Gastroesophageal sphincter (tissue), 4 donors: ENCODE results near the gene MYH14. TPM values are rescaled to one million over a fixed set of nuclear protein-coding genes. Genes with fewer than 3 reads are reported as not detected.
A peak's percentile ranks its signal among the peaks of the same experiment; 100 is the strongest.

ENCODE experiments used
- ATAC-seq: fragments of 150-250 bp; one replicate; pipeline ENCODE4 v1.9.1; 2016; ENCODE audit warnings: mild to moderate bottlenecking, moderate library complexity
- H3K27ac ChIP-seq, 4 donors: fragments of 200-600 bp; sonication (generic) in 3 of 4; 1 replicate in 3 of 4; 2 replicates in 1 of 4; pipeline ENCODE4 v1.5.1; 2016 to 2019
- H3K27me3 ChIP-seq: fragments of 200-600 bp; sonication (generic); one replicate; pipeline ENCODE4 v1.5.1; 2019
- H3K36me3 ChIP-seq, 2 donors: fragments of 200-600 bp; sonication (generic); one replicate each; pipeline ENCODE4 v1.5.1; 2019; ENCODE audit warnings: control low read depth in 1 of 2
- H3K4me1 ChIP-seq, 3 donors: fragments of 200-600 bp; sonication (generic); 1 replicate in 2 of 3; 2 replicates in 1 of 3; pipeline ENCODE4 v1.5.1; 2016 to 2019; ENCODE audit warnings: control low read depth in 2 of 3
- H3K4me3 ChIP-seq, 2 donors: fragments of 200-600 bp; sonication (generic); one replicate each; pipeline ENCODE4 v1.5.1; 2019; ENCODE audit warnings: mild to moderate bottlenecking in 1 of 2, moderate library complexity in 1 of 2
- H3K9me3 ChIP-seq, 3 donors: fragments of 200-600 bp; sonication (generic); one replicate each; pipeline ENCODE4 v1.5.1; 2017 to 2019; ENCODE audit warnings: control low read depth in 2 of 3
- EP300 ChIP-seq: sonication (generic); formaldehyde crosslinking; IDR thresholded peaks from one replicate; pipeline ENCODE4 v1.6.1; 2017; ENCODE audit warnings: antibody characterized with exemption, mild to moderate bottlenecking
- POLR2A ChIP-seq, 2 donors: fragments of 450-650 bp; IDR thresholded peaks; one replicate each; pipeline ENCODE4 v1.6.1; 2017; ENCODE audit warnings: antibody characterized with exemption in 2 of 2, mild to moderate bottlenecking in 2 of 2, moderate library complexity in 1 of 2
- POLR2AphosphoS5 ChIP-seq: sonication (generic); formaldehyde crosslinking; IDR thresholded peaks from one replicate; pipeline ENCODE4 v1.6.1; 2017; ENCODE audit warnings: antibody characterized with exemption
- WGBS, 2 donors: methylation state at CpG; one replicate each; pipeline ENCODE4 v1.1.5; 2018; ENCODE audit warnings: low coverage in 1 of 2; 5-methylcytosine and 5-hydroxymethylcytosine counted together
- total RNA-seq, 4 donors: library from RNA; depleted of rRNA; stranded (reverse); fragments of >200 nt; gene quantifications; one replicate each; pipeline ENCODE4 v1.1.0, GENCODE V29; 2016
- TF ChIP-seq, protein P1 (sequence below), 4 experiments: fragments of 200-600 bp in 2 of 4; fragments of 450-650 bp in 2 of 4; sonication (generic) in 1 of 4; IDR thresholded peaks; one replicate each; pipeline ENCODE4 v1.5.1; 2017 to 2019; ENCODE audit warnings: antibody characterized with exemption in 4 of 4, mild to moderate bottlenecking in 2 of 4, moderate library complexity in 2 of 4

Gene MYH14
- total RNA-seq, 4 donors from 2014 or later: 3.5 to 10.0 (median 6.1) TPM

DNA sequence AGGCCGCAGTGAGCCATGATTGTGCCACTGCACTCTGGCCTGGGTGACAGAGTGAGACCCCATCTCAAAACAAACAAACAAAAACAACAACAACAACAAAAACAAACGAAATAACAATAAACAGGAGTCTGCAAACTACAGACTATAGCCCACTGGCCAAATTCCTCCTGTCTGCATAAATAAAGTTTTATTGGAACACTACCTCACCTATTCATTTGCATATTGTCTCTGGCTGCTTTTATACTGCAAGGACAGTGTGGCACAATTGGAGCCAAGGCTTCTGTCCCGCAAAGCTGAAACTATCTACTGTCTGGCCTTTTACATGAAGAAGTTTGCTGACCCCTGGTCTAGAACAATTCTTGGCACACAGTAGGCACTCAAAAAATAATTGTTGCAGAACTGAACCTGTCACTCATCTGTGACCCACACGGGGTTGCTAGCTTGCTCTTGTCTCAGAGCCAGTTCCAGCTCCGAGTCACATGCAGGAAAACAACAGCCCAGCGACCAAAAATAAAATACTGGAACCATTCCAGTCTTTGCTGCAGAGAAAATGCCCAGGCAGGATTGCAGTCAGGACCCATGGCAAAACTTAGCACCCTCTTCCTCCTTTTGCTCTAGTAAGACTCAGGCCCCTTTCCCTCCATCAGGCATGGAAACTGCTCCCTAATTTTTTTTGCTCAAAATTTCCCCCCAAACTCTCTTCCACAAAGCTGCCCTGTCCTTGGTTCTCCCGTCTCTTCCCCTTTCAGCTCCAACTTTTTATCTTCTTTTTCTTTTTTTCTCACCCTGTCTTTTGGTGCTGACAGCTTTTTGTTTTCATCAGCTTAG, 4.8 kb upstream of the MYH14 start:
- TF ChIP-seq POLR2AphosphoS5: no peak
- Histone ChIP-seq H3K36me3 (no peaks in the 10 kb centered on the region), H3K9me3 (no peaks in the 10 kb centered on the region), H3K4me3 (no peak overlapping the region), H3K4me1 (peaks cover 0 to 29% (median 8%) of the 10 kb centered on the region in 3 donors), H3K27me3 (peaks cover 88% of the 10 kb centered on the region), H3K27ac (no peak overlapping the region)
- WGBS, 2 donors: 24 to 29% methylated on average over 4 to 7 of the region's 7 CpGs
- ATAC-seq: no peak

DNA sequence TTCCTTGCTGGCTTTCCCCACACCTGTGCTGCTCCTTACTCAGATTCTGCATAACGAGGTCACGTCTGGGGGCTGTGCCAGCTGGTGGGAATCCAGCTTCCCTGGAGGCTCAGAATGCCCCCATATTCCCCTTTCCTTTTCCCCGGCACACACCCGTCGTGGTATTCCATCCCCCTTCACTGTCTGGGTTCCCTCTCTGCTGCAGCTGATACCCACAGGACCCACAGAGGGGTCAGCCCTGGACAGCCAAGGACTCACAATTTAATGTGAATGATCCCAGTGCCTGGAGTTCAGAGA, 4.2 kb upstream of the MYH14 start:
- no peak for ATAC-seq
- 0 to 11% methylated on average over 2 to 5 of the region's 5 CpGs for WGBS, 2 donors
- TF ChIP-seq POLR2AphosphoS5: no peak
- TF ChIP-seq EP300: no peak
- no peak for TF ChIP-seq POLR2A (IDR thresholded peaks at IDR 0.05)
- TF ChIP-seq, protein P1, sequence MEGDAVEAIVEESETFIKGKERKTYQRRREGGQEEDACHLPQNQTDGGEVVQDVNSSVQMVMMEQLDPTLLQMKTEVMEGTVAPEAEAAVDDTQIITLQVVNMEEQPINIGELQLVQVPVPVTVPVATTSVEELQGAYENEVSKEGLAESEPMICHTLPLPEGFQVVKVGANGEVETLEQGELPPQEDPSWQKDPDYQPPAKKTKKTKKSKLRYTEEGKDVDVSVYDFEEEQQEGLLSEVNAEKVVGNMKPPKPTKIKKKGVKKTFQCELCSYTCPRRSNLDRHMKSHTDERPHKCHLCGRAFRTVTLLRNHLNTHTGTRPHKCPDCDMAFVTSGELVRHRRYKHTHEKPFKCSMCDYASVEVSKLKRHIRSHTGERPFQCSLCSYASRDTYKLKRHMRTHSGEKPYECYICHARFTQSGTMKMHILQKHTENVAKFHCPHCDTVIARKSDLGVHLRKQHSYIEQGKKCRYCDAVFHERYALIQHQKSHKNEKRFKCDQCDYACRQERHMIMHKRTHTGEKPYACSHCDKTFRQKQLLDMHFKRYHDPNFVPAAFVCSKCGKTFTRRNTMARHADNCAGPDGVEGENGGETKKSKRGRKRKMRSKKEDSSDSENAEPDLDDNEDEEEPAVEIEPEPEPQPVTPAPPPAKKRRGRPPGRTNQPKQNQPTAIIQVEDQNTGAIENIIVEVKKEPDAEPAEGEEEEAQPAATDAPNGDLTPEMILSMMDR (IDR thresholded peaks at IDR 0.05): no peak

DNA sequence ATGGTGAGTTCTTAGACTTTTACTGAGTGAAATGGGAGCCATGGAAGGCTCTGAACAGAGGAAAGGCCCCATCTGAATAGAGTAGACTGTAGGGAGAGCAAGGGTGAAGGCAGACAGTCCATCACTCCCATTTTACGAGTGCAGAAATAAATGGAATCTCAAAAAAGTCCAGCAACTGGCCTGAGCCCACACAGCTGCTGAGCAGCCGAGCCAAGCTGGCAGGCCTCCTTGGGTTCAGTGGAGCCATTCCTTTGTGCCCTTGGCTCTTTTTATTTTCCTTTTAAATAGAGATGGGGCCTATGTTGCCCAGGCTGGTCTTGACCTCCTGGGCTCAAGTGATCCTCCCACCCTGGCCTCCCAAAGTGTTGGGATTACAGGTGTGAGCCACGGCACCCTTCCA, 1.0 kb upstream of the MYH14 start:
- Histone ChIP-seq H3K9me3 (no peaks in the 10 kb centered on the region), H3K27ac (peak overlapping the region in 1 of 4 donors; percentile 46), H3K36me3 (no peaks in the 10 kb centered on the region), H3K4me3 (no peak overlapping the region), H3K4me1 (peaks cover 0 to 49% (median 11%) of the 10 kb centered on the region in 3 donors), H3K27me3 (peaks cover 84% of the 10 kb centered on the region)
- WGBS, 2 donors: 59 to 80% methylated on average over 1 to 3 of the region's 3 CpGs
- TF ChIP-seq EP300 (no peak), POLR2AphosphoS5 (no peak), POLR2A (IDR thresholded peaks at IDR 0.05) (no peak)
- TF ChIP-seq, protein P1 (IDR thresholded peaks at IDR 0.05): no peak
- ATAC-seq: no peak

More for the DNA sequence above, 4.2 kb upstream of the MYH14 start:
- Histone ChIP-seq H3K36me3 (no peaks in the 10 kb centered on the region), H3K4me1 (peaks cover 0 to 35% (median 8%) of the 10 kb centered on the region in 3 donors), H3K9me3 (no peaks in the 10 kb centered on the region), H3K4me3 (no peak overlapping the region), H3K27ac (no peak overlapping the region), H3K27me3 (peaks cover 88% of the 10 kb centered on the region)

DNA sequence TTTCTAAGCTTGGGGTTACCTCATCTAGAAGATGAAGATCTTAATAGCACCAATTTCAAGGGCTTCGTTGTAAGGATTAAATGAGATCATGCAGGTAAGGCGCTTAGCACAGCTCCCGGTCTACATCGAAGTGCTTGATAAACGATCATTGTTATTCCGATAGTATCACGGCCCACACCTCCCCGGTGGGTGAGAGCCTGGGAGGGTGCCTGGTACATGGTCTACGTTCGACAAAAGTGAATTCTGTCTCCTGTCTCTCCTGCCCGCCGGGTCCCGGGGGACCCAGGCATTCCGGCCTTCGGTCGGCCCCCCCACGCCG, 501 bp upstream of the MYH14 start:
- Histone ChIP-seq H3K4me1 (peaks cover 0 to 49% (median 11%) of the 10 kb centered on the region in 3 donors), H3K27ac (peak overlapping the region in 2 of 4 donors; percentile 17 to 46), H3K27me3 (peaks cover 83% of the 10 kb centered on the region), H3K9me3 (no peaks in the 10 kb centered on the region), H3K36me3 (no peaks in the 10 kb centered on the region), H3K4me3 (peak overlapping the region in 1 of 2 donors; percentile 65)
- TF ChIP-seq EP300 (no peak), POLR2AphosphoS5 (no peak), POLR2A (IDR thresholded peaks at IDR 0.05) (no peak)
- TF ChIP-seq, protein P1 (IDR thresholded peaks at IDR 0.05): no peak
- WGBS, 2 donors: 0 to 14% methylated on average over 1 to 7 of the region's 18 CpGs
- no peak for ATAC-seq

DNA sequence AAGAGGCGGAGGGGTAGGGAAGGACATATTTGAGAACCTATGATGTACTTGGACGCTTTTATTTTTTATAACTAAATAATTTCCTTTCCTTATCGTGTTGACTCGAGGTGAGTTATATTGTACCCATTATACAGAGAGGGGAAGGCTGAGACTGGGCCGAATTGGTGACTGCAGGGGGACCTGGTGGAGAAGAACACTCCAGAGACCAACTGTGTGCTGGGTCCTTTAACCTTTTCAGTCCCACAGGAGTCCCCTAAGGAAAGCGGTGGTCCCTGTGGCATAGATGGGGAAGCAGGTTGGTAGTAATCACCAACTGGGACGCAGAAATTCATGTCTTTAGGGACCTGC, 633 bp downstream of the MYH14 start:
- WGBS, 2 donors: 57 to 59% methylated on average over 6 to 7 of the region's 7 CpGs
- H3K9me3 ChIP-seq: no peaks in the 10 kb centered on the region
- peak overlapping the region in 1 of 2 donors; percentile 65 for H3K4me3 ChIP-seq
- H3K27me3 ChIP-seq: peaks cover 83% of the 10 kb centered on the region
- H3K4me1 ChIP-seq: peaks cover 0 to 42% (median 6%) of the 10 kb centered on the region in 3 donors
- TF ChIP-seq, protein P1 (IDR thresholded peaks at IDR 0.05): no peak
- no peak for TF ChIP-seq POLR2A (IDR thresholded peaks at IDR 0.05)
- no peak for TF ChIP-seq EP300
- TF ChIP-seq POLR2AphosphoS5: no peak
- H3K27ac ChIP-seq: peak overlapping the region in 1 of 4 donors; percentile 74
- no peak for ATAC-seq
- H3K36me3 ChIP-seq: no peaks in the 10 kb centered on the region
